IMR-90 (cell line): ENCODE data around the gene SWAP70.

Experiments
- BHLHE40 ChIP-seq: fragments of 150-350 bp; IDR thresholded peaks from 2 replicates; pipeline ENCODE4 v1.6.1; 2016; ENCODE audit warnings: mild to moderate bottlenecking, low read depth, low read length
- CEBPB ChIP-seq: IDR thresholded peaks from 2 replicates; pipeline ENCODE4 v1.6.1; 2012; ENCODE audit warnings: low read depth, low read length, improper control_type of control experiment
- CHD1 ChIP-seq: IDR thresholded peaks from 2 replicates; pipeline ENCODE4 v1.6.1; 2012; ENCODE audit warnings: low read depth, low read length, improper control_type of control experiment
- CTCF ChIP-seq: conservative IDR thresholded peaks from 2 replicates; pipeline ENCODE4 v1.5.1; 2012; ENCODE audit warnings: mild to moderate bottlenecking, low read depth, low read length, improper control_type of control experiment
- ELK1 ChIP-seq: fragments of 150-350 bp; IDR thresholded peaks from 2 replicates; pipeline ENCODE4 v1.6.1; 2016; ENCODE audit warnings: low read depth, mild to moderate bottlenecking, low read length, moderate library complexity, borderline replicate concordance
- FOS ChIP-seq: fragments of 150-350 bp; IDR thresholded peaks from 2 replicates; pipeline ENCODE4 v1.6.1; 2016; ENCODE audit warnings: low read depth, low read length
- MAFK ChIP-seq: IDR thresholded peaks from 2 replicates; pipeline ENCODE4 v1.6.1; 2012; ENCODE audit warnings: low read depth, low read length, improper control_type of control experiment
- MAZ ChIP-seq: IDR thresholded peaks from 2 replicates; pipeline ENCODE4 v1.6.1; 2012; ENCODE audit warnings: low read depth, mild to moderate bottlenecking, low read length, improper control_type of control experiment, moderate library complexity, borderline replicate concordance
- MXI1 ChIP-seq: IDR thresholded peaks from 2 replicates; pipeline ENCODE4 v1.6.1; 2012; ENCODE audit warnings: low read depth, mild to moderate bottlenecking, low read length, moderate library complexity, borderline replicate concordance
- POLR2A ChIP-seq: IDR thresholded peaks from 2 replicates; pipeline ENCODE4 v1.6.1; 2012; ENCODE audit warnings: mild to moderate bottlenecking, low read depth, low read length
- RAD21 ChIP-seq: IDR thresholded peaks from 2 replicates; pipeline ENCODE4 v1.6.1; 2012; ENCODE audit warnings: low read length, improper control_type of control experiment
- SMC3 ChIP-seq: fragments of 150-350 bp; IDR thresholded peaks from 2 replicates; pipeline ENCODE4 v1.6.1; 2016; ENCODE audit warnings: low read depth, mild to moderate bottlenecking, antibody characterized with exemption, low read length, moderate library complexity
- USF2 ChIP-seq: fragments of 150-350 bp; IDR thresholded peaks from 2 replicates; pipeline ENCODE4 v1.6.1; 2017; ENCODE audit warnings: mild to moderate bottlenecking, antibody characterized with exemption, low read length, low read depth

- TF ChIP-seq USF2 (no peak), CTCF (no peak), CEBPB (no peak), RAD21 (no peak), POLR2A (no peak), MXI1 (no peak), MAFK (no peak), CHD1 (no peak), ELK1 (no peak), MAZ (no peak), FOS (no peak), BHLHE40 (no peak), SMC3 (no peak)
These were observed 53.1 kb downstream of the SWAP70 start for GRCh38 chr11:9717040-9717357.
